ENCODE data around the gene ATN1.

The ATN1 gene

GRCh38 chr12:6978611-6979011 is 50.9 kb downstream of the ATN1 start:
- no peak for DNase-seq (ENCODE audit: low read depth)

GRCh38 chr12:6979021-6979420 is 51.3 kb downstream of the ATN1 start:
- no peak for DNase-seq (ENCODE audit: low read depth)

- DNase-seq (ENCODE audit: low read depth), result no peak
Measured at GRCh38 chr12:6979453-6979852, 51.7 kb downstream of the ATN1 start.

GRCh38 chr12:6980075-6980474 is 52.3 kb downstream of the ATN1 start:
- DNase-seq (ENCODE audit: low read depth), result no peak

- DNase-seq (ENCODE audit: low read depth), result no peak
Measured at GRCh38 chr12:6980740-6981139, 53.0 kb downstream of the ATN1 start.

GRCh38 chr12:6981152-6982052 is 53.6 kb downstream of the ATN1 start:
- no peak for DNase-seq (ENCODE audit: low read depth)

- DNase-seq (ENCODE audit: low read depth), result no peak
Measured at GRCh38 chr12:6982532-6982931, 54.8 kb downstream of the ATN1 start.

GRCh38 chr12:6987956-6988553 is 60.3 kb downstream of the ATN1 start:
- DNase-seq (ENCODE audit: low read depth), result no peak

All from activated T-cell treated with anti-CD3 and anti-CD28 coated beads for 1 hour (primary cell).